NAMALWA (cell line): Measurements from ENCODE around the gene OR5B21.

Source experiments
- DNase-seq: peaks from one replicate; pipeline ENCODE4 v3.0.0-alpha.2; 2015; ENCODE audit warnings: low spot score

The OR5B21 gene

DNA sequence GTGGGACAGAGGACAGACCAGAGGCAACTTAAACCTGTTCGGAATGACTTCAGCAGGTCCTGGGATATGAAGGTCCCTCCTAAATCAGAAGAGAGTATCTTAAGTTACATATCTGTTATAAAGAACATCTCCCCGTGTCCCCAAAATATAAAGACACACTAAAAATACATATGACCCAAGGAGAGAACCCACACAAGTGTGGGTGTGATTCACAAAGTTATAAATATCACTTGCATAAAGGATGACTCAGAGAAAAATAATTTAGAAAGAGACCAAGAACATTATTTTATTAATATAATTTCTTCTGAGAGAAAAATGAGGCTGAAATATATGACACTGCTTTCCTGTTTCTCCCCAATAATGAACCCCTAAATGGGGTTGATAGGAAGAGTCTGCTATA lies 14.2 kb downstream of the OR5B21 start:
- no peak for DNase-seq

DNA sequence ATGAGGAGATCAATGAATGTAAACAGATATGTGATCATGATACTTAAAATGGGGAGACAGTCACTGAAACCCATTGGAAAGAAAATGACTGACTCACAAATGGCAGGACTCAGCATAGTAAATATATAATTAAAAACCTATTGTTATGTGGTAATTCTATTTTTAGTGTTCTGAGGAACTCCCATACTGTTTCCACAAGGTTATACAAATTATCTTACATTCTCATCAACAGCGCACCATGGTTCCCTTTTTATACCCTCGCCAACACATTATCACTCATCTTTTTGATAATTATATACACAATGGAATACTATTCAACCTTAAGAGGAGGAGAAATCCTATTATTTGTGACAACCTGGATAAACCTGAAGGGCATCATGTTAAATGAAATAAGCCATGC lies 17.1 kb downstream of the OR5B21 start:
- DNase-seq = no peak

DNA sequence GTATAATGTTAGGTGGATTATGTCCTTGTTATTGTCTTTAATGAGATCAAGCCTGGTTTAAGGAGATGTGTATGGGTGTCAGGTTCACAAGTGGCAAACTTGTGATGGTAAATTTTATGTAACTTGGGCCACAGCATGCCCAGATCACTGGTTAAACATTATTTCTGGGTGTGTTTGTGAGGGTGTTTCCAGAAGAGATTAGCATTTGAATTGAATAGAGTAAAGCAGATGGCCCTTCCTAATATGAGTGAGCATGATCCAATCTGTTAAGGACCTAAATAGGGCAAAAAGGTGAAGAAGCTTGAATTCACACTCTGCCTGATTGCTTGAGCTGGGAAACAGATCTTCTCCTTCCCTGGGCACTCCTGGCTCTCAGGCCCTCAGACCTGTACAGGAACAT lies 20.7 kb downstream of the OR5B21 start:
- no peak for DNase-seq

DNA sequence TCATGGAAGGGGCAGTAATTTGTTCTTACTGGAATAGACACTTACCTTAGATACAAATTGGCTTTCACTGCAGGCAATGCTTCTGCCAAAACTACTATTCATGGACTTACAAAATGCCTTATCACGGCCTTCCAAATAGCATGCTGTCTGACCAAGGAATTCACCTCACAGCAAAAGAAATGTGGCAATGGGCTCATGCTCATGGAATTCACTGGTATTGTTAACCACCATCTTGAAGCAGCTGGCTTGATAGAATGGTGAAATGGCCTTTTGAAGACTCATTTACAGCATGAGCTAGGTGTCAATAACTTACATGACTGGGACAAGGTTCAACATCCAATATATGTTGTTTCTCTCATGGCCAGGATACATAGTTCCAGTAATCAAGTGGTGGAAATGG lies 21.9 kb downstream of the OR5B21 start:
- no peak for DNase-seq

DNA sequence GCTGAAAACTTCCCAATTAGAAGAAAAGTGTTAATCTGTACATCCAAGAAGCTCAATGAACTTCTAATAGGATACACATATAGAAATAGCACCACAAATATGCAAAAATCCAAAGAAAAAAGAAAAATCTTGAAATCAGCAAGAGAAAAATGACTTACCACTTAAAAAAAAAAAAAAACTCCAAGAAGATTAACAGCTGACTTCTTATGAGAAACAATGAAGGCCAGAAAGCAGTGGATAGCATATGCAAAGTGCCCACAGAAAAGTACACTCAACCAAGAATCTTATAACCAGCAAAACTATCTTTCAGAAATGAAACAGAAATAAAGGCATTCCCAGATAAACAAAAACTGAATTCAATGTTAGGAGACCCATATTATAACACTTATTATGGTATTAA lies 36.0 kb downstream of the OR5B21 start:
- DNase-seq = peak; percentile 19

DNA sequence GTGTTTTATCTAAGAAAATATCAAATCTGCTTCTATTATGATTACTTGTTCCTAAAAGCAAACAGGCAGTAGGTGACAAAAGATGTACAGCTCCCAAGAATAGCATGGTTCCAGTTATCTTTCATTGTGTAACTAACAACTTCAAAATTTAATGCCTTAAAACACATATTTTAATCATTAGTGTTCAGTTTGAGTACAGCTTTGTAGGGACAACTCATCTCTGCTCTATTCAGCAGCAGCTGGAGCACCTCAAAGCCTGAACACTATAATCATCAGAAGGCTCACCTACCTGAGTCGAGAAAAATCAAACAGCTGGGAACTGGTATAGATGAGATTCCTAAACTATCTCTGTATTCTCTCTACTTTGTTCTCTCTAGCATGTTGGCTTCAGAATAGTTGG lies 41.6 kb downstream of the OR5B21 start:
- DNase-seq = no peak

DNA sequence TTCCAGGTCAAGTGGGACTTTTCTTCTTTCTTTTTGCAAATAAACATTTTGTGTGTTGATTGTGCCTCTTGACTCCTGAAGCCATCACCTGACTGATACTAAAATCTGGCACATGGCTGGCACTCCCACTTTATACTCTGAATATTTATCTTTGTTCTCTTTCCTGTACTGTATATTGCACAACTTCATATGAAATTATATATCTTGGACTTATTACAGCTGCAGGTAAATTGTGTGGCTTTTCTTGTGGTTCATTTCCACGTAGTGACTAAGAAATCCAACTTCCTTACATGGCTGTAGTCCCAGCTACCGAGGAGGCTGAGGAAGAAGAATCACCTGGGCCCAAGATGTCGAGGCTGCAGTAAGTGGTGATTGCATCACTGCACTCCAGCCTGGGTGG lies 42.2 kb downstream of the OR5B21 start:
- DNase-seq = no peak
